K562 (cell line): ENCODE data around the gene PHF20. TPM values are rescaled to one million over a fixed set of nuclear protein-coding genes. Genes with fewer than 3 reads are reported as not detected.

Experiments used
- ARID2 ChIP-seq: fragments of 450-650 bp; IDR thresholded peaks from 2 replicates; pipeline ENCODE4 v1.6.1; 2017; ENCODE audit warnings: antibody characterized with exemption, mild to moderate bottlenecking
- BACH1 ChIP-seq: fragments of 200-800 bp; sonication (Bioruptor generic); IDR thresholded peaks from 2 replicates; pipeline ENCODE4 v1.6.1; 2016; ENCODE audit warnings: missing genetic modification characterization, missing compliant biosample characterization
- CGGBP1 ChIP-seq: fragments of 250-450 bp; sonication (Bioruptor Pico); IDR thresholded peaks from 2 replicates; pipeline ENCODE4 v1.9.0; 2021; ENCODE audit warnings: mild to moderate bottlenecking
- POLR2AphosphoS5 ChIP-seq: IDR thresholded peaks from 2 replicates; pipeline ENCODE4 v1.6.1; 2011; ENCODE audit warnings: mild to moderate bottlenecking, low read depth, low read length, moderate library complexity; ENCODE audit not compliant: control insufficient read depth, insufficient read depth
- PYGO2 ChIP-seq: fragments of 450-650 bp; IDR thresholded peaks from 2 replicates; pipeline ENCODE4 v1.6.1; 2016; ENCODE audit warnings: mild to moderate bottlenecking, missing genetic modification characterization, moderate library complexity, missing compliant biosample characterization
- RBBP5 ChIP-seq: fragments of 200-600 bp; sonication (generic); IDR thresholded peaks from 2 replicates; pipeline ENCODE4 v1.6.1; 2012; ENCODE audit warnings: borderline replicate concordance, mild to moderate bottlenecking, low read length, control low read depth, inconsistent platforms; ENCODE audit not compliant: insufficient read depth, poor library complexity, severe bottlenecking
- RERE ChIP-seq: sonication (generic); formaldehyde crosslinking; IDR thresholded peaks from 2 replicates; pipeline ENCODE4 v1.8.0; 2023; ENCODE audit warnings: missing genetic modification reagents, mild to moderate bottlenecking, borderline replicate concordance
- SAFB ChIP-seq: fragments of 200-400 bp; formaldehyde crosslinking; IDR thresholded peaks from 2 replicates; pipeline ENCODE4 v1.6.1; 2017; ENCODE audit warnings: low read depth, low read length, borderline replicate concordance
- SMAD1 ChIP-seq: fragments of 150-350 bp; IDR thresholded peaks from 2 replicates; pipeline ENCODE4 v1.6.1; 2014; ENCODE audit warnings: low read length, low read depth; ENCODE audit not compliant: partially characterized antibody
- TCF3 ChIP-seq: sonication (generic); formaldehyde crosslinking; IDR thresholded peaks from 2 replicates; pipeline ENCODE4 v1.4.0; 2020; ENCODE audit warnings: mild to moderate bottlenecking, missing genetic modification reagents
- WHSC1 ChIP-seq: IDR thresholded peaks from one replicate; pipeline ENCODE4 v1.6.1; 2012; ENCODE audit warnings: low read length, control low read depth, inconsistent platforms
- ZBTB43 ChIP-seq: sonication (generic); formaldehyde crosslinking; IDR thresholded peaks from 2 replicates; pipeline ENCODE4 v1.8.0; 2023; ENCODE audit warnings: mild to moderate bottlenecking, missing genetic modification reagents
- ZC3H8 ChIP-seq: fragments of 450-650 bp; IDR thresholded peaks from 2 replicates; pipeline ENCODE4 v1.6.1; 2017
- ZFP1 ChIP-seq: fragments of 450-650 bp; formaldehyde crosslinking; IDR thresholded peaks from 2 replicates; pipeline ENCODE4 v1.4.0; 2020; ENCODE audit warnings: mild to moderate bottlenecking, mixed read lengths
- ZHX1 ChIP-seq: fragments of 150-350 bp; conservative IDR thresholded peaks from 2 replicates; pipeline ENCODE4 v1.6.1; 2014; ENCODE audit warnings: low read length
- ZNF121 ChIP-seq: sonication (generic); formaldehyde crosslinking; conservative IDR thresholded peaks from 2 replicates; pipeline ENCODE4 v1.8.0; 2022; ENCODE audit warnings: missing genetic modification reagents
- ZNF280B ChIP-seq: fragments of 250-450 bp; sonication (Bioruptor Pico); IDR thresholded peaks from 2 replicates; pipeline ENCODE4 v1.5.1; 2021; ENCODE audit warnings: mild to moderate bottlenecking
- polyA plus RNA-seq, 8 experiments: library from polyadenylated mRNA; depleted of rRNA in 4 of 8; stranded (reverse) in 5 of 8; unstranded in 3 of 8; fragments of >200 nt; fragmentation: Nextera tagmentation in 2 of 8; fragmentation: Illumina TruSeq in 1 of 8; extraction: Ambion mirVana in 2 of 8; extraction: Trizol in 1 of 8; gene quantifications; 2 replicates each; pipeline versions ENCODE4 v1.2.1 to v1.2.3, GENCODE V29; 2011 to 2014; ENCODE audit warnings: inconsistent platforms in 1 of 8, missing spikeins in 1 of 8
- total RNA-seq, 7 experiments: library from RNA; depleted of rRNA in 6 of 7; stranded (reverse); fragments of >200 nt in 6 of 7; fragmentation: Illumina TruSeq in 2 of 7; extraction: Trizol in 2 of 7; gene quantifications; 2 replicates each; pipeline versions ENCODE4 v1.2.1 to v1.2.3, GENCODE V29; 2011 to 2021; ENCODE audit warnings: low replicate concordance in 1 of 7

PHF20 gene
- total and polyA plus RNA-seq, 9 of the 15 experiments (the other 6 are each of a cell fraction or from before 2014, with no cell fraction given): 49.9 to 196 (median 70.7) TPM

GRCh38 chr20:35821807-35822242, 50.0 kb downstream of the PHF20 start (continued):
- TF ChIP-seq ZBTB43 (CRISPR knock-in tag): no peak
- no peak for TF ChIP-seq ZNF121
- TF ChIP-seq WHSC1: no peak
- TF ChIP-seq PYGO2: no peak
- no peak for TF ChIP-seq ARID2
- no peak for TF ChIP-seq CGGBP1
- TF ChIP-seq ZNF280B (CRISPR knock-in tag): no peak
- no peak for TF ChIP-seq POLR2AphosphoS5
- TF ChIP-seq BACH1 (tag): no peak
- no peak for TF ChIP-seq RERE
- TF ChIP-seq SAFB: no peak
- no peak for TF ChIP-seq ZHX1
- no peak for TF ChIP-seq ZC3H8
- no peak for TF ChIP-seq ZFP1 (CRISPR knock-in tag)
- TF ChIP-seq RBBP5: no peak
- no peak for TF ChIP-seq TCF3 (CRISPR knock-in tag)
- no peak for TF ChIP-seq SMAD1
